HL-60 (cell line): ENCODE data around the gene PPP2R5C.

Experiments
- DNase-seq, 2 experiments: peaks; one replicate each; pipeline ENCODE4 v3.0.0-alpha.2; 2010 to 2020; ENCODE audit warnings: low read depth in 1 of 2, low spot score in 1 of 2
- H3K27ac ChIP-seq: fragments of 250-450 bp; sonication (Bioruptor Pico); replicated peaks from 2 replicates; pipeline ENCODE4 v1.5.1; 2020; ENCODE audit warnings: mild to moderate bottlenecking, moderate library complexity
- H3K27me3 ChIP-seq: fragments of 250-450 bp; sonication (Bioruptor Pico); 2 replicates; pipeline ENCODE4 v1.5.1; 2021; ENCODE audit warnings: mild to moderate bottlenecking, moderate library complexity; ENCODE audit not compliant: insufficient read depth, poor library complexity, severe bottlenecking
- H3K4me3 ChIP-seq: replicated peaks from 2 replicates; pipeline ENCODE4 v1.5.1; 2011; ENCODE audit warnings: mild to moderate bottlenecking, control low read depth, low read length; ENCODE audit not compliant: insufficient read depth
- GABPA ChIP-seq: IDR thresholded peaks from 2 replicates; pipeline ENCODE4 v1.6.1; 2012; ENCODE audit warnings: low read depth
- POLR2AphosphoS5 ChIP-seq: IDR thresholded peaks from 2 replicates; pipeline ENCODE4 v1.6.1; 2012; ENCODE audit warnings: low read depth
- REST ChIP-seq: IDR thresholded peaks from 2 replicates; pipeline ENCODE4 v1.6.1; 2012; ENCODE audit warnings: low read depth; ENCODE audit not compliant: insufficient replicate concordance
- SPI1 ChIP-seq: IDR thresholded peaks from 2 replicates; pipeline ENCODE4 v1.6.1; 2012; ENCODE audit warnings: low read depth, mild to moderate bottlenecking, borderline replicate concordance
- TF ChIP-seq, protein P1 (sequence below): IDR thresholded peaks from one replicate; pipeline ENCODE4 v1.5.1; 2011; ENCODE audit warnings: low read length, control low read depth, inconsistent platforms; ENCODE audit not compliant: insufficient read depth

The PPP2R5C gene

DNA sequence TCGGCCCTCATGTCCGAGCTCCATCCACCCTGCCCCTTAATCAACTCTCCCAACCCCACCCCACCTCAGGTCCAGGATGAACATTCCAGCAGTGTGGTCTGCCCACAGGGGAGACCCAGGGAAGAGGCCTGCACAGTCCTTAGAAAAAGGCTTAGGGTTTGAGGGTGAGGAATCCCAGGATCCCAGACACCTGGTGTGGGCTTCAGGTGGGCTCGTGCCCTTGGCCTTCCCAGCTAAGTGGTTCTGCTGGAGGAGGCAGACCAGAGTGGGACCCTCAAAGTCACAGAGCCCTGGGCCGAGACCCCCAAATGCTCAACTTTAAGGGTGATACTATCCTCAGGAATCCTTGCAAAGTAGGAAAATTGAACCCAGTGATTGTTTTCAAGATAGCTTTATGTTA is 25.4 kb upstream of the PPP2R5C start:
- TF ChIP-seq GABPA = no peak
- TF ChIP-seq, protein P1, sequence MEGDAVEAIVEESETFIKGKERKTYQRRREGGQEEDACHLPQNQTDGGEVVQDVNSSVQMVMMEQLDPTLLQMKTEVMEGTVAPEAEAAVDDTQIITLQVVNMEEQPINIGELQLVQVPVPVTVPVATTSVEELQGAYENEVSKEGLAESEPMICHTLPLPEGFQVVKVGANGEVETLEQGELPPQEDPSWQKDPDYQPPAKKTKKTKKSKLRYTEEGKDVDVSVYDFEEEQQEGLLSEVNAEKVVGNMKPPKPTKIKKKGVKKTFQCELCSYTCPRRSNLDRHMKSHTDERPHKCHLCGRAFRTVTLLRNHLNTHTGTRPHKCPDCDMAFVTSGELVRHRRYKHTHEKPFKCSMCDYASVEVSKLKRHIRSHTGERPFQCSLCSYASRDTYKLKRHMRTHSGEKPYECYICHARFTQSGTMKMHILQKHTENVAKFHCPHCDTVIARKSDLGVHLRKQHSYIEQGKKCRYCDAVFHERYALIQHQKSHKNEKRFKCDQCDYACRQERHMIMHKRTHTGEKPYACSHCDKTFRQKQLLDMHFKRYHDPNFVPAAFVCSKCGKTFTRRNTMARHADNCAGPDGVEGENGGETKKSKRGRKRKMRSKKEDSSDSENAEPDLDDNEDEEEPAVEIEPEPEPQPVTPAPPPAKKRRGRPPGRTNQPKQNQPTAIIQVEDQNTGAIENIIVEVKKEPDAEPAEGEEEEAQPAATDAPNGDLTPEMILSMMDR = no peak
- TF ChIP-seq SPI1 = no peak
- TF ChIP-seq REST = no peak
- no peak for TF ChIP-seq POLR2AphosphoS5
- DNase-seq = no peak
- Histone ChIP-seq H3K4me3 (no peak overlapping the region), H3K27me3 (no peaks in the 10 kb centered on the region), H3K27ac (no peak overlapping the region)

- TF ChIP-seq SPI1 (no peak), POLR2AphosphoS5 (no peak), GABPA (no peak), REST (no peak)
- TF ChIP-seq, protein P1 = no peak
- H3K4me3 ChIP-seq = no peak overlapping the region
- H3K27ac ChIP-seq = no peak overlapping the region
- no peaks in the 10 kb centered on the region for H3K27me3 ChIP-seq
- no peak for DNase-seq
Observed at GRCh38 chr14:101736585-101736984, 24.9 kb upstream of the PPP2R5C start.

DNA sequence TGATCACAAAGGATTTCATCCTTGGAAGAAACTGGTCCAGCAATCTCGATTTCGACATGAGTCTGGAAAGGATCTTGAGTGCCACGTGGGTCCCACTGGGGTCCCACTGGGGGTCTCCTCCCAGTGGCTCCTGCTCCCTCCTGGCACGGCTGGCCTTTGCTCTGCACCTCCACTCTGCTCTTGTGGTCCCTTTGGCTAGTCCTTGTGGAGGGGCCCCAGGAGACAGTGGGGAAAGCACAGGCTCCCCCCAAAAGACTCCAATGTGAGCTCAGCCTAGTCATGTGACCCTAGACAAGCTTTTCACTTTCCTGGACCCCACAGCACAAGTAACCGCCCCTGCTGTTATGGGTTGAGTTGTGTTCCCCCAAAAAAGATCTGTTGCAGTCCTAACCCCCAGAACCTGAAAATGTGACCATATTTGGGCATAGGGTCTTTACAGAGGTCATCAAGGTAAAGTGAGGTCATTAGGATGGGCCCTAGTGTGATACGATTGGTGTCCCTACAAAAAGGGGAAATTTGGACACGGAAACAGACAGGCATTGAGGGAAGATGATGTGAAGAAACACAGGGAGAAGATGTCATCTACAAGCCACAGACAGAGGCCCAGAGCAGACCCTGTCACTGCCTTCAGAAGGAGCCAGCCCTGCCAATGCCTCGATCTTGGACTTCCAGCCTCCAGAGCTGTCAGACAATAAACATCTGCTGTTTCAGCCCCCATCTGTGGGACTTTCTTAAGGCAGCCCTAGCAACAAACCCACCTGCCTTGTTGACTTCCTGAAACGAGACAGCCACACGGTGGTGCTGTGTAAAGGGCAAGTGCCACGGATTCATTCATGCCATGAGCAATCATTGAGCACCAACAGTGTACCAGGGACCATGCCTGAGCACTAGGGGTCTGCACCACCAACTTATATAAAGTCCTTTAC is 23.8 kb upstream of the PPP2R5C start:
- Histone ChIP-seq H3K4me3 (no peak overlapping the region), H3K27me3 (no peaks in the 10 kb centered on the region), H3K27ac (peak overlapping the region; percentile 26)
- peak; percentile 62 for TF ChIP-seq SPI1
- no peak for TF ChIP-seq POLR2AphosphoS5
- peak in 1 of 2 experiments; percentile 42 for DNase-seq

DNA sequence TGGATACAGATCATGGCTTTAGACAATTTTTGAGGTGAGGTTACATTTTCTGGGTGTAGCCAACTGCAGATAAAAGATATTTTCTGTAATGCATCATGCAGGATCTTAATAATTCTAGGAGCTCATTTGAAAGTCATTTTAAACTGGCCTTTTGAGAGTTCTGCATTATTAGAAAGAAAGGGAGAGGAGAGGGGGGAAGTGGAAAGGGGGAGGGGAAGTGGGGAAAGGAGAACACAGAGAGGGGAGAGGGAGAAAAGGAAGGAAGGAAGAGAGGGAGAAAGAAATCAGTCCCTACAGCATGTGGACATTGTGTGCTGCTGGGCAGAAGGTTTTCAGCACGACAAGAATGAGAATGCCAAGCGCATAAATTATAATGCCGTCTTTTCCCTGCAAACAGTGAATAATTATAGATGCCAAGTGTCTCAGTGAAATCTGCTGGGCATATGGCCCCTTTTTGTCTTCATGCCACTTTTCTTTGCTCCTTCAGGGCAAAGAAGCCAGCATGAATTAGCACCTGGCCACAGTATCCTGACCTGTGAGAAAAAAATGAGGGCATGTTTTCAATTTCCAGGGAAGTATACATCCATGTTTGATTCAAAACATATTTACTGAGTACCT is 22.7 kb upstream of the PPP2R5C start:
- Histone ChIP-seq H3K27ac (no peak overlapping the region), H3K27me3 (no peaks in the 10 kb centered on the region), H3K4me3 (no peak overlapping the region)
- no peak for DNase-seq
- no peak for TF ChIP-seq GABPA
- TF ChIP-seq SPI1 = peak; percentile 83
